ENCODE data around the gene SLC25A21.
"Not testable (repeated sequence)": the region's sequence is repeated elsewhere in the genome, so short reads cannot be mapped to it uniquely, and the experiment has no call there.

SLC25A21 gene

DNA sequence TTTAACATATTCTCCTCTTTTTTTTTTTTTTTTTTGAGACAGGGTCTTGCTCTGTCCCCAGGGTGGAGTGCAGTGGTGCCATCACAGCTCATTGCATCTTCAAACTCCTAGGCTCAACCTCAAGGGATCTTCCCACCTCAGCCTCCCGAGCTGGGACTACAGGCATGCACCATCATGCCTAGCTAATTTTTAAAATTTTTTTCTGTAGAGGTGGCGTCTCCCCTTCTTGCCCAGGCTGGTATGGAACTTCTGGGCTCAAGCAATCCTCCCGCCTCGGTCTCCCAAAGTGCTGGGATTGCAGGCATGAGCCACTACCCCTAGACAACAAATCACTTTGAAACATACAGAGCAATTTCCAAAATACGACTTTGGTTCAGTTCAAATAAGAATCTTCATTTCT, 355.9 kb downstream of the SLC25A21 start:
- ChIA-PET CTCF (no interaction called here), POLR2A (no interaction called here)
- Histone ChIP-seq H3K9me3 (ENCODE audit: control insufficient read depth, insufficient read depth, low read depth, low read length) (no peaks in the 10 kb centered on the region), H3K36me3 (ENCODE audit: control insufficient read depth in 2 of 2, insufficient read depth in 1 of 2, low read length in 2 of 2) (no peaks in the 10 kb centered on the region), H3K4me3 (ENCODE audit: low read depth, low read length) (no peak overlapping the region), H3K27ac (ENCODE audit: extremely low read depth, low read depth, low read length) (no peak overlapping the region), H3K4me1 (ENCODE audit: control insufficient read depth, insufficient read depth, low read length) (peaks cover 20% of the 10 kb centered on the region)
- TF ChIP-seq ZNF112 (tag by site-specific recombination; IDR thresholded peaks at IDR 0.05), result no peak
- TF ChIP-seq ZNF37A (tag by site-specific recombination; IDR thresholded peaks at IDR 0.05), result no peak
- TF ChIP-seq, protein P1, sequence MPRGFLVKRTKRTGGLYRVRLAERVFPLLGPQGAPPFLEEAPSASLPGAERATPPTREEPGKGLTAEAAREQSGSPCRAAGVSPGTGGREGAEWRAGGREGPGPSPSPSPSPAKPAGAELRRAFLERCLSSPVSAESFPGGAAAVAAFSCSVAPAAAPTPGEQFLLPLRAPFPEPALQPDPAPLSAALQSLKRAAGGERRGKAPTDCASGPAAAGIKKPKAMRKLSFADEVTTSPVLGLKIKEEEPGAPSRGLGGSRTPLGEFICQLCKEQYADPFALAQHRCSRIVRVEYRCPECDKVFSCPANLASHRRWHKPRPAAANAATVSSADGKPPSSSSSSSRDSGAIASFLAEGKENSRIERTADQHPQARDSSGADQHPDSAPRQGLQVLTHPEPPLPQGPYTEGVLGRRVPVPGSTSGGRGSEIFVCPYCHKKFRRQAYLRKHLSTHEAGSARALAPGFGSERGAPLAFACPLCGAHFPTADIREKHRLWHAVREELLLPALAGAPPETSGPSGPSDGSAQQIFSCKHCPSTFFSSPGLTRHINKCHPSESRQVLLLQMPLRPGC (tag by site-specific recombination; IDR thresholded peaks at IDR 0.05), result no peak
- TF ChIP-seq, protein P2, sequence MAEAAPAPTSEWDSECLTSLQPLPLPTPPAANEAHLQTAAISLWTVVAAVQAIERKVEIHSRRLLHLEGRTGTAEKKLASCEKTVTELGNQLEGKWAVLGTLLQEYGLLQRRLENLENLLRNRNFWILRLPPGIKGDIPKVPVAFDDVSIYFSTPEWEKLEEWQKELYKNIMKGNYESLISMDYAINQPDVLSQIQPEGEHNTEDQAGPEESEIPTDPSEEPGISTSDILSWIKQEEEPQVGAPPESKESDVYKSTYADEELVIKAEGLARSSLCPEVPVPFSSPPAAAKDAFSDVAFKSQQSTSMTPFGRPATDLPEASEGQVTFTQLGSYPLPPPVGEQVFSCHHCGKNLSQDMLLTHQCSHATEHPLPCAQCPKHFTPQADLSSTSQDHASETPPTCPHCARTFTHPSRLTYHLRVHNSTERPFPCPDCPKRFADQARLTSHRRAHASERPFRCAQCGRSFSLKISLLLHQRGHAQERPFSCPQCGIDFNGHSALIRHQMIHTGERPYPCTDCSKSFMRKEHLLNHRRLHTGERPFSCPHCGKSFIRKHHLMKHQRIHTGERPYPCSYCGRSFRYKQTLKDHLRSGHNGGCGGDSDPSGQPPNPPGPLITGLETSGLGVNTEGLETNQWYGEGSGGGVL (tag by site-specific recombination; IDR thresholded peaks at IDR 0.05), result no peak
- TF ChIP-seq ZNF202 (tag by site-specific recombination; IDR thresholded peaks at IDR 0.05; ENCODE audit: borderline replicate concordance), result no peak
- no peak for TF ChIP-seq MZF1 (tag by site-specific recombination; IDR thresholded peaks at IDR 0.05; ENCODE audit: borderline replicate concordance)
- TF ChIP-seq ZNF302 (tag by site-specific recombination; IDR thresholded peaks at IDR 0.05; ENCODE audit: low read depth), result no peak
- TF ChIP-seq EGR2 (tag by site-specific recombination; IDR thresholded peaks at IDR 0.05; ENCODE audit: low read depth), result no peak
- TF ChIP-seq ZNF785 (tag by site-specific recombination; IDR thresholded peaks at IDR 0.05), result no peak
- no peak for TF ChIP-seq ZEB2 (tag by site-specific recombination; IDR thresholded peaks at IDR 0.05)
- TF ChIP-seq ZSCAN16 (tag by site-specific recombination; IDR thresholded peaks at IDR 0.05), result no peak
- TF ChIP-seq, protein P3, sequence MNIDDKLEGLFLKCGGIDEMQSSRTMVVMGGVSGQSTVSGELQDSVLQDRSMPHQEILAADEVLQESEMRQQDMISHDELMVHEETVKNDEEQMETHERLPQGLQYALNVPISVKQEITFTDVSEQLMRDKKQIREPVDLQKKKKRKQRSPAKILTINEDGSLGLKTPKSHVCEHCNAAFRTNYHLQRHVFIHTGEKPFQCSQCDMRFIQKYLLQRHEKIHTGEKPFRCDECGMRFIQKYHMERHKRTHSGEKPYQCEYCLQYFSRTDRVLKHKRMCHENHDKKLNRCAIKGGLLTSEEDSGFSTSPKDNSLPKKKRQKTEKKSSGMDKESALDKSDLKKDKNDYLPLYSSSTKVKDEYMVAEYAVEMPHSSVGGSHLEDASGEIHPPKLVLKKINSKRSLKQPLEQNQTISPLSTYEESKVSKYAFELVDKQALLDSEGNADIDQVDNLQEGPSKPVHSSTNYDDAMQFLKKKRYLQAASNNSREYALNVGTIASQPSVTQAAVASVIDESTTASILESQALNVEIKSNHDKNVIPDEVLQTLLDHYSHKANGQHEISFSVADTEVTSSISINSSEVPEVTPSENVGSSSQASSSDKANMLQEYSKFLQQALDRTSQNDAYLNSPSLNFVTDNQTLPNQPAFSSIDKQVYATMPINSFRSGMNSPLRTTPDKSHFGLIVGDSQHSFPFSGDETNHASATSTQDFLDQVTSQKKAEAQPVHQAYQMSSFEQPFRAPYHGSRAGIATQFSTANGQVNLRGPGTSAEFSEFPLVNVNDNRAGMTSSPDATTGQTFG (tag by site-specific recombination; IDR thresholded peaks at IDR 0.05; ENCODE audit: borderline replicate concordance), result no peak
- TF ChIP-seq OSR2 (tag by site-specific recombination; IDR thresholded peaks at IDR 0.05), result no peak
- no peak for TF ChIP-seq ZNF266 (tag by site-specific recombination; IDR thresholded peaks at IDR 0.05; ENCODE audit: low read depth)
- TF ChIP-seq HOXD13 (CRISPR knock-in tag; IDR thresholded peaks at IDR 0.05; ENCODE audit: borderline replicate concordance), result no peak

DNA sequence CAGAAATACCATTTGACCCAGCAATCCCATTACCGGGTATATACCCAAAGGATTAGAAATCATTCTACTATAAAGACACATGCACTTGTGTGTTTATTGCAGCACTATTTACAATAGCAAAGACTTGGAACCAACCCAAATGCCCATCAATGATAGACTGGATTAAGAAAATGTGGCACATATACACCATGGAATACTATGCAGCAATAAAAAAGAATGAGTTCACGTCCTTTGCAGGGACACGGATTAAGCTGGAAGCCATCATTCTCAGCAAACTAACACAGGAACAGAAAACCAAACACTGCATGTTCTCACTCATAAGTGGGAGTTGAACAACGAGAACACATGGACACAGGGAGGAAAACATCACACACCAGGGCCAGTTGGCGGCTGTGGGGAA, 357.6 kb downstream of the SLC25A21 start:
- not testable (repeated sequence) for H3K27ac ChIP-seq (ENCODE audit: extremely low read depth, low read depth, low read length)

DNA sequence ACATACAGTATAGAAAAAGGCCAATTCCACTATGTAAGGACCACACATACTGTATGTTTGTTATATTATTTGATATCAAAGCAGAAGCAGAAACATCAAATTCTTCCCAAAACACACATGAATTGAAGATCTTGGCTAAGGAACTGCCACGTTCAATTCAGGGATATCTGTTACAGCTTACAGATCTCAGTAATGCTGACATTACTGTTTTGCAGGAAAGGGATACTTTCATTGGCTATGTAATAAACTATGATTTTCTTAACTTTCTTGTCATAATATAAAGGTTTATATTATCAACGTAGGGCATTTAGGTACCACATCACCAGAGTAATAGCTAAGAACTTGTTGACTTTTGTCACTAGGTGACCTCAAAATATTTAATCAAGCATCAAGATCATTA, 362.2 kb downstream of the SLC25A21 start:
- Histone ChIP-seq H3K36me3 (ENCODE audit: control insufficient read depth in 2 of 2, insufficient read depth in 1 of 2, low read length in 2 of 2) (no peaks in the 10 kb centered on the region), H3K4me1 (ENCODE audit: control insufficient read depth, insufficient read depth, low read length) (0 out of 2 replicates have a peak, but pooled peaks cover 3% of the 10 kb centered on the region), H3K27ac (ENCODE audit: extremely low read depth, low read depth, low read length) (no peak overlapping the region), H3K9me3 (ENCODE audit: control insufficient read depth, insufficient read depth, low read depth, low read length) (no peaks in the 10 kb centered on the region), H3K4me3 (ENCODE audit: low read depth, low read length) (no peak overlapping the region)
- POLR2A ChIA-PET, result no interaction called here
- CTCF ChIA-PET, result interaction anchor here (1.2 kb wide), 1 partner anchor 62 kb away, joined by 6 read pairs; no protein-coding TSS in a partner anchor
- TF ChIP-seq ZNF785 (tag by site-specific recombination; IDR thresholded peaks at IDR 0.05), result no peak
- TF ChIP-seq GLIS2 (tag by site-specific recombination; IDR thresholded peaks at IDR 0.05), result no peak
- no peak for TF ChIP-seq BCL11A (tag by site-specific recombination; IDR thresholded peaks at IDR 0.05; ENCODE audit: low read depth)
- TF ChIP-seq ZNF560 (tag by site-specific recombination; IDR thresholded peaks at IDR 0.05; ENCODE audit: borderline replicate concordance), result no peak
- no peak for TF ChIP-seq ZBTB48 (tag by site-specific recombination; IDR thresholded peaks at IDR 0.05)
- no peak for TF ChIP-seq ZFP37 (tag by site-specific recombination; IDR thresholded peaks at IDR 0.05)
- no peak for TF ChIP-seq ZNF555 (tag by site-specific recombination; conservative IDR thresholded peaks at IDR 0.05)
- TF ChIP-seq KLF10 (tag by site-specific recombination; IDR thresholded peaks at IDR 0.05), result no peak
- no peak for TF ChIP-seq ZNF239 (tag by site-specific recombination; IDR thresholded peaks at IDR 0.05)
- no peak for TF ChIP-seq ZNF76 (tag by site-specific recombination; IDR thresholded peaks at IDR 0.05; ENCODE audit: borderline replicate concordance, low read depth)

More for the DNA sequence above, 357.6 kb downstream of the SLC25A21 start:
- CTCF ChIA-PET, result interaction anchor here (0.6 kb wide), 1 partner anchor 15 kb away, joined by 3 read pairs; no protein-coding TSS in a partner anchor
- H3K4me3 ChIP-seq (ENCODE audit: low read depth, low read length); H3K36me3 ChIP-seq (ENCODE audit: control insufficient read depth in 2 of 2, insufficient read depth in 1 of 2, low read length in 2 of 2); H3K9me3 ChIP-seq (ENCODE audit: control insufficient read depth, insufficient read depth, low read depth, low read length); H3K4me1 ChIP-seq (ENCODE audit: control insufficient read depth, insufficient read depth, low read length); POLR2A ChIA-PET: not testable (repeated sequence)
- TF ChIP-seq ZNF146 (tag by site-specific recombination; IDR thresholded peaks at IDR 0.05), result peak; percentile 92
- TF ChIP-seq, protein P4, sequence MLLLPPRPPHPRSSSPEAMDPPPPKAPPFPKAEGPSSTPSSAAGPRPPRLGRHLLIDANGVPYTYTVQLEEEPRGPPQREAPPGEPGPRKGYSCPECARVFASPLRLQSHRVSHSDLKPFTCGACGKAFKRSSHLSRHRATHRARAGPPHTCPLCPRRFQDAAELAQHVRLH (tag by site-specific recombination; IDR thresholded peaks at IDR 0.05), result peak; percentile 30; the same call in 1 of the 2 replicates
